Measurements from ENCODE around the gene TRAFD1.

DNA sequence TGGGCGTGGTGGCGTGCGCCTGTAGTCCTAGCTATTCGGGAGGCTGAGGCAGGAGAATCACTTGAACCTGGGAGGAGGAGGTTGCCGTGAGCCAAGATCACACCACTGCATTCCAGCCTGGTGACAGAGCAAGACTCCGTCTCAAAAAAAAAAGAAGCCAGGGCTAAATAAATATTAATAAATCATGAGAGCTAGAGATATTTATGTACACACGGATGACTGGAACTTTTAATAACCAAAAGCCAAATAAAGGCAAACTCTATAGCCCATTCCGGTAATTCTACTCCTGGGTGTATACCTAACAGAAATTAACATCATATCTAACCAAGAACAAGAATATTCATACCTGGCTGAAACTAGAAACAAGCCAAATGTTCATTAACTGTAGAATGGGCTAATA is 7.7 kb upstream of the TRAFD1 start:
- TF ChIP-seq CTCF (IDR thresholded peaks at IDR 0.05; ENCODE audit: low read depth, low read length) (no peak), EZH2phosphoT487 (IDR thresholded peaks at IDR 0.05; ENCODE audit: low read depth) (no peak)
